Lung (tissue), 12 donors: ENCODE data around the gene CAMK1D. TPM values are rescaled to one million over a fixed set of nuclear protein-coding genes. Genes with fewer than 3 reads are reported as not detected.

ENCODE experiments used
- ATAC-seq: fragments of 200-7000 bp; cut with Tn5 transposase; one replicate; pipeline ENCODE4 v1.9.1; 2020; ENCODE audit warnings: moderate number of reproducible peaks; ENCODE audit not compliant: insufficient read depth, low FRiP score
- DNase-seq, 3 donors: peaks; one replicate each; pipeline ENCODE4 v3.0.0-alpha.2; 2013 to 2017
- H3K27ac ChIP-seq, 2 donors: one replicate each; pipeline ENCODE4 v1.5.1; 2013; ENCODE audit warnings: mild to moderate bottlenecking in 2 of 2, moderate library complexity in 2 of 2, control low read depth in 1 of 2, inconsistent platforms in 1 of 2, low read depth in 1 of 2, low read length in 1 of 2
- H3K27me3 ChIP-seq, 3 donors: one replicate each; pipeline ENCODE4 v1.5.1; 2013; ENCODE audit warnings: low read length in 2 of 3; ENCODE audit not compliant: control insufficient read depth in 3 of 3, insufficient read depth in 3 of 3
- H3K36me3 ChIP-seq, 4 donors: one replicate each; pipeline ENCODE4 v1.5.1; 2013; ENCODE audit warnings: low read length in 4 of 4, mild to moderate bottlenecking in 1 of 4, moderate library complexity in 1 of 4; ENCODE audit not compliant: control insufficient read depth in 4 of 4, insufficient read depth in 4 of 4
- H3K4me1 ChIP-seq, 5 donors: one replicate each; pipeline ENCODE4 v1.5.1; 2013; ENCODE audit warnings: low read length in 5 of 5, mild to moderate bottlenecking in 2 of 5, moderate library complexity in 1 of 5; ENCODE audit not compliant: control insufficient read depth in 5 of 5, insufficient read depth in 5 of 5
- H3K4me3 ChIP-seq: one replicate; pipeline ENCODE4 v1.5.1; 2013; ENCODE audit warnings: mild to moderate bottlenecking, control low read depth, moderate library complexity
- H3K9ac ChIP-seq, 2 donors: one replicate each; pipeline ENCODE4 v1.5.1; 2013; ENCODE audit warnings: low read length in 2 of 2, control low read depth in 1 of 2; ENCODE audit not compliant: insufficient read depth in 1 of 2
- H3K9me3 ChIP-seq, 4 donors: one replicate each; pipeline ENCODE4 v1.5.1; 2013; ENCODE audit warnings: low read length in 3 of 4, mild to moderate bottlenecking in 1 of 4, moderate library complexity in 1 of 4; ENCODE audit not compliant: control insufficient read depth in 4 of 4, insufficient read depth in 3 of 4
- WGBS, 2 donors: extraction: QIAGEN DNeasy Blood & Tissue Kit; methylation state at CpG; one replicate each; pipeline ENCODE4 v1.1.7; 2013; 5-methylcytosine and 5-hydroxymethylcytosine counted together
- polyA plus RNA-seq, 2 donors: library from polyadenylated mRNA; stranded (reverse); fragments of 200-250 nt; gene quantifications; one replicate each; pipeline ENCODE4 v1.2.1, GENCODE V29; 2013
- total RNA-seq, 2 donors: library from RNA; depleted of rRNA in 1 of 2; stranded (reverse); fragments of >200 nt in 1 of 2; gene quantifications; one replicate each; pipeline ENCODE4 v1.2.1, GENCODE V29; 2014 to 2021
- TF ChIP-seq, protein P1 (sequence below): IDR thresholded peaks from 2 replicates; pipeline ENCODE4 v1.5.1; 2012; ENCODE audit warnings: mild to moderate bottlenecking; ENCODE audit errors: control extremely low read depth, extremely low read depth
- donor health status: control.
- donor health status: control.
- donor health status: Bipolar disorder and iron deficiency.
- donor health status: healthy.
- donor health status: DM: yes; HTN: yes; CAD: no.

CAMK1D gene
- total and polyA plus RNA-seq, 4 donors = 3.2 to 37.4 (median 7.0) TPM

DNA sequence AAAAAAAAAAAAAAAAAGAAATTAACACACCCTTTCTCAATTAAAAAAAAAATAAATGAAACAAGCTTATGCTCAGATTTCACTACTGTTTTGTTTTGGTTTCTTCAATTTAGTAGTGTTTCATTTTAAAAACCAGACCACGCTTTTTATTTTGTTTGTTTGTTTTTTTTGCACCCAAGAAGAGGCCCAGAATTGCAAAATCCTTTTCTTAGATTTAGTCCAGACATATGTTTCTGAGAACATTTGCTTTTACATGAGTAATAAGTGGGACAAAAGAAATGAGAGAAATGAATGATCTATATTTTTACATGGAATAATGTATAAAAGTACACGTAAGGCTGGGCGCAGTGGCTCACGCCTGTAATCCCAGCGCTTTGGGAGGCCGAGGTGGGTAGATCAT is 34.5 kb upstream of the CAMK1D start:
- Histone ChIP-seq H3K4me3 (no peak overlapping the region), H3K27me3 (peaks cover 0 to 2% (median 0%) of the 10 kb centered on the region in 3 donors), H3K9ac (no peak overlapping the region), H3K36me3 (no peaks in the 10 kb centered on the region), H3K4me1 (no peaks in the 10 kb centered on the region), H3K27ac (no peak overlapping the region), H3K9me3 (no peaks in the 10 kb centered on the region)
- TF ChIP-seq, protein P1, sequence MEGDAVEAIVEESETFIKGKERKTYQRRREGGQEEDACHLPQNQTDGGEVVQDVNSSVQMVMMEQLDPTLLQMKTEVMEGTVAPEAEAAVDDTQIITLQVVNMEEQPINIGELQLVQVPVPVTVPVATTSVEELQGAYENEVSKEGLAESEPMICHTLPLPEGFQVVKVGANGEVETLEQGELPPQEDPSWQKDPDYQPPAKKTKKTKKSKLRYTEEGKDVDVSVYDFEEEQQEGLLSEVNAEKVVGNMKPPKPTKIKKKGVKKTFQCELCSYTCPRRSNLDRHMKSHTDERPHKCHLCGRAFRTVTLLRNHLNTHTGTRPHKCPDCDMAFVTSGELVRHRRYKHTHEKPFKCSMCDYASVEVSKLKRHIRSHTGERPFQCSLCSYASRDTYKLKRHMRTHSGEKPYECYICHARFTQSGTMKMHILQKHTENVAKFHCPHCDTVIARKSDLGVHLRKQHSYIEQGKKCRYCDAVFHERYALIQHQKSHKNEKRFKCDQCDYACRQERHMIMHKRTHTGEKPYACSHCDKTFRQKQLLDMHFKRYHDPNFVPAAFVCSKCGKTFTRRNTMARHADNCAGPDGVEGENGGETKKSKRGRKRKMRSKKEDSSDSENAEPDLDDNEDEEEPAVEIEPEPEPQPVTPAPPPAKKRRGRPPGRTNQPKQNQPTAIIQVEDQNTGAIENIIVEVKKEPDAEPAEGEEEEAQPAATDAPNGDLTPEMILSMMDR = no peak
- ATAC-seq (no peak), DNase-seq (no peak)
- 87 to 88% methylated on average over 6 of the region's 6 CpGs for WGBS, 2 donors

DNA sequence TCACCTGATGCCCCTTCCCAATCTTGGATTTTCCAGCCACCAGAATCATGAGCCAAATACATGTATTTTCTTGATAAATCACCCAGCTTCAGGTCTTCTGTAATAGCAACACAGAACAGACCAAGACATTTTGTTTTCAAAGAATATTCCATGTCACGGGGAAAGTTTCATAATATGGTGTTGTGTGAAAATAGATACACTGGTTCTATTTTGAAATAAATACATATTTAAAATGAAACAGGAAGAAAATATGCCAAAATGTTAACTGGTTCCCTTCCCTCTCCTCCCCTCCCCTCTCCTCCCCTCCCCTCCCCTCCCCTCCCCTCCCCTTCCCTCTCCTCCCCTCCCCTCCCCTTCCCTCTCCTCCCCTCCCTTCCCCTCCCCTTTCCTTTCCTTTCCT is 30.3 kb upstream of the CAMK1D start:
- TF ChIP-seq, protein P1 = no peak
- no peak overlapping the region for H3K9ac ChIP-seq
- no peaks in the 10 kb centered on the region for H3K4me1 ChIP-seq
- H3K27ac ChIP-seq = no peak overlapping the region
- H3K4me3 ChIP-seq = no peak overlapping the region
- no peaks in the 10 kb centered on the region for H3K9me3 ChIP-seq
- 44 to 74% methylated on average over 1 of the region's 1 CpG for WGBS, 2 donors
- DNase-seq (no peak), ATAC-seq (no peak)
- no peaks in the 10 kb centered on the region for H3K36me3 ChIP-seq
- no peaks in the 10 kb centered on the region for H3K27me3 ChIP-seq

DNA sequence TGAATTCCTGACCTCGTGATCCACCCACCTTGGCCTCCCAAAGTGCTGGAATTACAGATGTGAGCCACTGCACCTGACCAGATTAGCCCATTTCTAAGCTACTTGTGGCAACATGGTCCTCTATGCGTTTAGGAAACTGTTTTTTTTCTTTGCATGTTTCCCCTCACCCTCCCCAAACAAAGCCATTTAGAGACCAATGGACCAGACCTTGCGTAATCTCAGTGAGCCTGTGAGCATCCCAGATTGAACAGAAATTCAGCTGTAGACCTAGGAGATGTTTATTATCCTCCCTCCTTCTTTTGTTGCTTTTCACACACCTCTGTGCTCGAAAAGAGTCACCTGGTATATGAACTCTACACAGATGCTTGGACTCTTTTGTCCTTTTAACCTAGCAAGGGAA is 28.5 kb upstream of the CAMK1D start:
- H3K9ac ChIP-seq = no peak overlapping the region
- WGBS, 2 donors = 84% methylated on average over 4 of the region's 4 CpGs
- DNase-seq (no peak), ATAC-seq (no peak)
- H3K27ac ChIP-seq = no peak overlapping the region
- H3K27me3 ChIP-seq = no peaks in the 10 kb centered on the region
- H3K9me3 ChIP-seq = no peaks in the 10 kb centered on the region
- H3K4me1 ChIP-seq = no peaks in the 10 kb centered on the region
- TF ChIP-seq, protein P1 = no peak
- no peak overlapping the region for H3K4me3 ChIP-seq
- H3K36me3 ChIP-seq = no peaks in the 10 kb centered on the region

DNA sequence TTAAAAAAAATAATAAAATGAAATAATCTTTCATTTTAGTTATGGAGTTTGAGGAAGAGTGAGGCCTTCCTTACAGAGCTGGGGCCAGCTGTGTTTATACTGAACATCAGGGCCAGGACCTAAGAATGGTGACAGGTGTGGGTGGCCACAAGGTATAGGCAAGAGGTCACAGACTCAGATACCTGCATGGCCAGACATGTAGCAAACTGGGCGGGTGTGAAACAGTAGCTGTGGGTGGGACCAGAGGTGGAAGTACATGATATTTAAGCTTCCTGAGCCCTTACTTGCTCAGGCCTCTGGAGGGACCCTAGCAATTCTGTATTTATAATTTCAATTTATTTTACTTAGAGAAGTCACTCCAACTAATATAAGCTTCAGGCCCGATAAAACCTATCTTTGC is 27.7 kb upstream of the CAMK1D start:
- no peaks in the 10 kb centered on the region for H3K27me3 ChIP-seq
- no peaks in the 10 kb centered on the region for H3K9me3 ChIP-seq
- WGBS, 2 donors = 95 to 97% methylated on average over 2 of the region's 2 CpGs
- H3K27ac ChIP-seq = no peak overlapping the region
- TF ChIP-seq, protein P1 = no peak
- H3K4me3 ChIP-seq = no peak overlapping the region
- H3K4me1 ChIP-seq = no peaks in the 10 kb centered on the region
- H3K36me3 ChIP-seq = no peaks in the 10 kb centered on the region
- ATAC-seq (no peak), DNase-seq (no peak)
- no peak overlapping the region for H3K9ac ChIP-seq
